Neuronal stem cell (in vitro differentiated cells): ENCODE results near the gene BCKDHB.

Source experiments
- DNase-seq: peaks from one replicate; pipeline ENCODE4 v3.0.0-alpha.2; 2013; ENCODE audit warnings: low spot score
- H2AFZ ChIP-seq: one replicate; pipeline ENCODE4 v1.6.1; 2013; ENCODE audit warnings: mild to moderate bottlenecking, low read length, inconsistent platforms
- H2AK5ac ChIP-seq: 2 replicates; pipeline ENCODE4 v1.6.1; 2013; ENCODE audit warnings: low read depth, mild to moderate bottlenecking, inconsistent platforms, low read length, moderate library complexity, mixed read lengths
- H2BK120ac ChIP-seq: 2 replicates; pipeline ENCODE4 v1.6.1; 2013; ENCODE audit warnings: low read depth, mild to moderate bottlenecking, inconsistent platforms, low read length, moderate library complexity, mixed read lengths
- H2BK12ac ChIP-seq: one replicate; pipeline ENCODE4 v1.6.1; 2013; ENCODE audit warnings: low read length, inconsistent platforms
- H2BK15ac ChIP-seq: 2 replicates; pipeline ENCODE4 v1.6.1; 2013; ENCODE audit warnings: mild to moderate bottlenecking, low read length, inconsistent platforms, mixed read lengths
- H2BK5ac ChIP-seq: one replicate; pipeline ENCODE4 v1.6.1; 2013; ENCODE audit warnings: inconsistent platforms, mild to moderate bottlenecking, low read length, moderate library complexity
- H3K14ac ChIP-seq: one replicate; pipeline ENCODE4 v1.6.1; 2013; ENCODE audit warnings: low read length, inconsistent platforms
- H3K18ac ChIP-seq: 2 replicates; pipeline ENCODE4 v1.6.1; 2013; ENCODE audit warnings: low read length, inconsistent platforms
- H3K23ac ChIP-seq: 2 replicates; pipeline ENCODE4 v1.6.1; 2013; ENCODE audit warnings: low read depth, mild to moderate bottlenecking, mixed read lengths, low read length, inconsistent platforms; ENCODE audit not compliant: poor library complexity
- H3K27ac ChIP-seq: replicated peaks from 3 replicates; pipeline ENCODE4 v1.5.1; 2013; ENCODE audit warnings: low read length, inconsistent platforms
- H3K27me3 ChIP-seq, 3 experiments: 2 replicates each; pipeline ENCODE4 v1.6.1; 2013; ENCODE audit warnings: low read length in 3 of 3, mild to moderate bottlenecking in 2 of 3, inconsistent platforms in 1 of 3, low read depth in 1 of 3, mixed read lengths in 1 of 3, moderate library complexity in 1 of 3; ENCODE audit not compliant: control insufficient read depth in 3 of 3, insufficient read depth in 3 of 3
- H3K36me3 ChIP-seq, 2 donors: replicated peaks in 1 of 2; 2 replicates each; pipeline ENCODE4 v1.6.1; 2013; ENCODE audit warnings: low read length in 2 of 2; ENCODE audit not compliant: control insufficient read depth in 2 of 2, insufficient read depth in 2 of 2
- H3K4ac ChIP-seq: 2 replicates; pipeline ENCODE4 v1.6.1; 2013; ENCODE audit warnings: inconsistent platforms, mild to moderate bottlenecking, low read length, moderate library complexity
- H3K4me1 ChIP-seq, 2 donors: 1 replicate in 1 of 2; 2 replicates in 1 of 2; pipeline ENCODE4 v1.6.1; 2013; ENCODE audit warnings: low read length in 2 of 2, low read depth in 1 of 2; ENCODE audit not compliant: control insufficient read depth in 2 of 2, insufficient read depth in 1 of 2
- H3K4me2 ChIP-seq: one replicate; pipeline ENCODE4 v1.6.1; 2013; ENCODE audit warnings: mild to moderate bottlenecking, low read length, inconsistent platforms; ENCODE audit not compliant: insufficient read depth, poor library complexity, severe bottlenecking
- H3K4me3 ChIP-seq, 2 donors: 2 replicates each; pipeline ENCODE4 v1.5.1; 2013; ENCODE audit warnings: low read length in 2 of 2, mild to moderate bottlenecking in 2 of 2, inconsistent platforms in 1 of 2, moderate library complexity in 1 of 2
- H3K79me1 ChIP-seq: one replicate; pipeline ENCODE4 v1.6.1; 2013; ENCODE audit warnings: low read depth, mild to moderate bottlenecking, inconsistent platforms, low read length, moderate library complexity
- H3K9ac ChIP-seq: one replicate; pipeline ENCODE4 v1.6.1; 2013; ENCODE audit warnings: mild to moderate bottlenecking, low read depth, low read length, inconsistent platforms; ENCODE audit not compliant: poor library complexity
- H3K9me3 ChIP-seq, 2 donors: replicated peaks in 1 of 2; 2 replicates each; pipeline versions ENCODE3 to v1.6.1; 2013; ENCODE audit warnings: low read length in 2 of 2, mild to moderate bottlenecking in 2 of 2, inconsistent platforms in 1 of 2, low read depth in 1 of 2, mixed read lengths in 1 of 2, moderate library complexity in 1 of 2; ENCODE audit not compliant: control insufficient read depth in 2 of 2, insufficient read depth in 1 of 2
- H4K8ac ChIP-seq: one replicate; pipeline ENCODE4 v1.6.1; 2013; ENCODE audit warnings: low read depth, mild to moderate bottlenecking, inconsistent platforms, low read length, moderate library complexity
- H4K91ac ChIP-seq: one replicate; pipeline ENCODE4 v1.6.1; 2013; ENCODE audit warnings: low read length, low read depth, mild to moderate bottlenecking, inconsistent platforms; ENCODE audit not compliant: poor library complexity
- WGBS, 2 donors: extraction: QIAGEN DNeasy Blood & Tissue Kit; methylation state at CpG; one replicate each; pipeline ENCODE4 v1.1.7; 2013; ENCODE audit warnings: missing lambda C conversion rate in 2 of 2, mixed read lengths in 1 of 2; ENCODE audit not compliant: insufficient read length in 2 of 2, insufficient replicate concordance in 1 of 2; ENCODE audit errors: extremely low coverage in 2 of 2; 5-methylcytosine and 5-hydroxymethylcytosine counted together

BCKDHB gene

GRCh38 chr6:80095600-80095999 lies 10.9 kb upstream of the BCKDHB start:
- no peak overlapping the region for H3K14ac ChIP-seq
- no peak overlapping the region for H2AFZ ChIP-seq
- no peak overlapping the region for H3K4ac ChIP-seq
- no peak for DNase-seq
- no peak overlapping the region for H2BK15ac ChIP-seq
- no peak overlapping the region for H2BK120ac ChIP-seq
- H3K27ac ChIP-seq: no peak overlapping the region
- no peak overlapping the region for H2BK5ac ChIP-seq
- no CpG with 5 or more reads among the region's 3 CpGs for WGBS, 2 donors
- no peak overlapping the region for H3K23ac ChIP-seq
- no peak overlapping the region for H3K18ac ChIP-seq
- no peak overlapping the region for H3K4me3 ChIP-seq
- H2BK12ac ChIP-seq: no peak overlapping the region
- no peak overlapping the region for H4K91ac ChIP-seq
- no peaks in the 10 kb centered on the region for H3K79me1 ChIP-seq
- H2AK5ac ChIP-seq: no peak overlapping the region
- H3K4me1 ChIP-seq: no peaks in the 10 kb centered on the region
- H3K4me2 ChIP-seq: no peak overlapping the region
- no peak overlapping the region for H3K9ac ChIP-seq
- no peaks in the 10 kb centered on the region for H3K27me3 ChIP-seq
- no peaks in the 10 kb centered on the region for H3K9me3 ChIP-seq
- H3K36me3 ChIP-seq: no peaks in the 10 kb centered on the region
- no peak overlapping the region for H4K8ac ChIP-seq

- H3K9me3 ChIP-seq: no peaks in the 10 kb centered on the region
- no peak overlapping the region for H2BK120ac ChIP-seq
- H2BK5ac ChIP-seq: no peak overlapping the region
- no peak overlapping the region for H3K4me3 ChIP-seq
- H4K8ac ChIP-seq: no peak overlapping the region
- no peak overlapping the region for H3K4me2 ChIP-seq
- no peaks in the 10 kb centered on the region for H3K4me1 ChIP-seq
- H2BK12ac ChIP-seq: no peak overlapping the region
- H4K91ac ChIP-seq: no peak overlapping the region
- no peak overlapping the region for H2BK15ac ChIP-seq
- H3K4ac ChIP-seq: no peak overlapping the region
- H3K79me1 ChIP-seq: no peaks in the 10 kb centered on the region
- no peaks in the 10 kb centered on the region for H3K36me3 ChIP-seq
- DNase-seq: no peak
- no peak overlapping the region for H3K9ac ChIP-seq
- H2AK5ac ChIP-seq: no peak overlapping the region
- H3K14ac ChIP-seq: no peak overlapping the region
- H3K18ac ChIP-seq: no peak overlapping the region
- H2AFZ ChIP-seq: no peak overlapping the region
- no peaks in the 10 kb centered on the region for H3K27me3 ChIP-seq
- no peak overlapping the region for H3K23ac ChIP-seq
- no peak overlapping the region for H3K27ac ChIP-seq
Measured at GRCh38 chr6:80098392-80098791, 8.1 kb upstream of the BCKDHB start.

- no peak overlapping the region for H2BK120ac ChIP-seq
- peaks cover 5% of the 10 kb centered on the region for H3K79me1 ChIP-seq
- H3K14ac ChIP-seq: no peak overlapping the region
- H3K4me3 ChIP-seq: no peak overlapping the region
- H3K27ac ChIP-seq: no peak overlapping the region
- peak overlapping the region; percentile 4 for H2AFZ ChIP-seq
- no peak for DNase-seq
- no peak overlapping the region for H3K4ac ChIP-seq
- no peak overlapping the region for H2AK5ac ChIP-seq
- H3K4me2 ChIP-seq: no peak overlapping the region
- no peaks in the 10 kb centered on the region for H3K36me3 ChIP-seq
- H3K4me1 ChIP-seq: peaks cover 2% of the 10 kb centered on the region in 2 donors
- H2BK15ac ChIP-seq: no peak overlapping the region
- H3K9ac ChIP-seq: no peak overlapping the region
- no peaks in the 10 kb centered on the region for H3K9me3 ChIP-seq
- H3K27me3 ChIP-seq: peaks cover 0 to 15% (median 0%) of the 10 kb centered on the region in 3 experiments
- H2BK5ac ChIP-seq: no peak overlapping the region
- H3K18ac ChIP-seq: no peak overlapping the region
- no peak overlapping the region for H3K23ac ChIP-seq
- H2BK12ac ChIP-seq: no peak overlapping the region
- H4K91ac ChIP-seq: no peak overlapping the region
- no peak overlapping the region for H4K8ac ChIP-seq
Measured at GRCh38 chr6:80104520-80104919, 2.0 kb upstream of the BCKDHB start.

GRCh38 chr6:80105972-80106417 lies 476 bp upstream of the BCKDHB start:
- H2BK15ac ChIP-seq: no peak overlapping the region
- H3K79me1 ChIP-seq: peaks cover 5% of the 10 kb centered on the region
- peak overlapping the region; percentile 54 for H3K4me2 ChIP-seq
- no peak overlapping the region for H2BK5ac ChIP-seq
- H3K36me3 ChIP-seq: no peaks in the 10 kb centered on the region
- no peak overlapping the region for H2BK120ac ChIP-seq
- no peak overlapping the region for H3K14ac ChIP-seq
- peak overlapping the region; percentile 86 for H2AFZ ChIP-seq
- no peak overlapping the region for H3K4ac ChIP-seq
- H4K8ac ChIP-seq: no peak overlapping the region
- H3K4me1 ChIP-seq: peaks cover 2% of the 10 kb centered on the region in 2 donors
- no peak overlapping the region for H4K91ac ChIP-seq
- H3K27ac ChIP-seq: no peak overlapping the region
- DNase-seq: no peak
- peaks cover 0 to 15% (median 0%) of the 10 kb centered on the region in 3 experiments for H3K27me3 ChIP-seq
- H3K23ac ChIP-seq: no peak overlapping the region
- no CpG with 5 or more reads among the region's 6 CpGs for WGBS, 2 donors
- no peak overlapping the region for H2AK5ac ChIP-seq
- H3K18ac ChIP-seq: no peak overlapping the region
- H3K9me3 ChIP-seq: no peaks in the 10 kb centered on the region
- H3K4me3 ChIP-seq: peak overlapping the region in 1 of 2 donors; percentile 58
- no peak overlapping the region for H3K9ac ChIP-seq
- no peak overlapping the region for H2BK12ac ChIP-seq
